ENCODE data around the gene SUN1. TPM values are rescaled to one million over a fixed set of nuclear protein-coding genes. Genes with fewer than 3 reads are reported as not detected.

SUN1 gene
- total RNA-seq, 4 donors from 2014 or later = 243 to 263 (median 244) TPM

DNA sequence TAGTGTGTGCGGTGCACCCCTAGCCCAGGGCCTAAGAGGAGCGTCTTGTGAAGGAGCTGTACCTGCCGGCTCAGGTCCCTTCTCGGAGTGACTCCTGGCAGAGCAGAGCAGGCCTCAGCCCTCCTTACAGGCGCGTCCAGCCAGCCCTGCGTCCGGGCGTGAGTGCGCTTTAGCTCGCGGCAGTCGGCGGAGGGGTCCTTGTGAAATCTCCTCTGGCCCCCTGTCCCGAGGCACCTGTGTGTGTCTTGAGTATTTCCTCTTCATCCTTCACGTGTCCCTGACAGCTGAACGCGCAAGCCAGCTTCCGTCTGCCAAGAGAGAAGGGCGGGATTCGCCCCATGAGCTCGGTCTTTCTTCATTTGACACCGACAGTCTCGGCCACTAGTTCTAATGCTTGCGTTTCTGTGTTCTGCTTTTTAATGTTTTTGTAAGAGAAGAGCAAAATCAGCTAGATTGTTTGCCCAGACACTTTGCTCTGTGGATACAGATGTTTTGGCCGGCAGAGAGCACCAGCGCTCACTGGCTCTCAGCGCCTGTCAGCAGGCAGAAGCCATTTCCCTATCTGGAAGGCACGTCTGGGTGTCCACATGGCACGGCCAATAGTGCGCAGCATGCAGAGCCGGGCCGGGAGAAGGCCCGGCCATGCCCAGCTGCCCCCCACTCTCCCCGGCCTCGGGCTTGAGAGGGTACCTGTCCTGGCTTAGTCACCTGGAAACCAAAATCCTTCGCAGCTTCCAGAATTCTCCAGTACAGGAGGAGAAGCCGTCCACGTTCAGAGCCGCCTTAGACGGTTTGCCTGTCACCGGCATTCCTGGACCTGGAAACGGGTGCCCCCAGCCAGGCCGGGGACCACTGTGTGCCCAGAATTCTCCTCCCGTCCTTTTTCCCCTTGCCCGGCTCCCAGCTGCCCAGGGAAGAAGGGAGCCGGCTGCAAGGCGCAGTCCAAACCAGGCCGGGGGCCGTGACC, 51.1 kb downstream of the SUN1 start:
- 81 to 82% methylated on average over 49 to 50 of the region's 50 CpGs for WGBS, 2 donors
- Histone ChIP-seq H3K27ac (no peak overlapping the region), H3K4me3 (no peak overlapping the region)

DNA sequence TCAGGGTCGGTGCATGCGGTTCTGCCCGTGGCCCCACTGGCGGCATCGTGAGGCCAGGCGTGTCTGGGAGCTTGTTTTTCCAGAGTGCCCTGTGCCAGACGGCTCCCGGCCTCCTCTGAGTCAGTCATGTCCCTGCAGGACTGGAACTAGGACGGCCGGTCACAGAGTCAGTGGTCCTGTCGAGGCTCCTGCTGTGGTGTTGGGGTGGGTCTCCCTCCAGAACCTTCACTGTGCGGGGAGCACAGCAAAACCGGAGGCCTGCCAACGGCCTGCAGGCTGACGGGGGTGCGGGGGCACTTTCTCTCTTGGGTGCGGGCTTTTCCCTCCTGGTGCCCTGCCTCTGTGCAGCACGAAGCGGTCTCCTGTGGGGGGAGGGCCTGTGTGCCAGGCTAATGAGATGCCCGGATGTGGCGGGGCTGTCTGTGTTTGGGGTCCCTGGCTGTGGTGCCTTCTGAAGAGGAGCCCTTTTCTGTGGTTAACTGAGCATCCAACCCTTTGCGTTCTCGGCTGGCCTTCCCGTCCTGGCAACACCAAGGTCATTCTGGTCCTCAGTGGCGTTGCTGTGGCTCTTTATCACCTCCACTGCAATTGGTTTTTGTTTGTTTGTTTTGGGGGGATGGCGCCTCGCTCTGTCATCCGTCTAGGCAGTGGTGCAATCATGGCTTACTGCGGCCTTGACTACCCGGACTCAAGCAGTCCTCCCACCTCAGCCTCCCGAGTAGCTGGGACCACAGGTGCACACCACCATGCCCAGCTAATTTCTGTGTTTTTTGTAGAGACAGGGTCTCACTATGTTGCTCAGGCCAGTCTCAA, 52.1 kb downstream of the SUN1 start:
- no peaks in the 10 kb centered on the region for H3K27me3 ChIP-seq
- H3K9me3 ChIP-seq = no peaks in the 10 kb centered on the region
- no peak for TF ChIP-seq POLR2A (IDR thresholded peaks at IDR 0.05)
- TF ChIP-seq EP300 (IDR thresholded peaks at IDR 0.05) = no peak
- TF ChIP-seq, protein P1, sequence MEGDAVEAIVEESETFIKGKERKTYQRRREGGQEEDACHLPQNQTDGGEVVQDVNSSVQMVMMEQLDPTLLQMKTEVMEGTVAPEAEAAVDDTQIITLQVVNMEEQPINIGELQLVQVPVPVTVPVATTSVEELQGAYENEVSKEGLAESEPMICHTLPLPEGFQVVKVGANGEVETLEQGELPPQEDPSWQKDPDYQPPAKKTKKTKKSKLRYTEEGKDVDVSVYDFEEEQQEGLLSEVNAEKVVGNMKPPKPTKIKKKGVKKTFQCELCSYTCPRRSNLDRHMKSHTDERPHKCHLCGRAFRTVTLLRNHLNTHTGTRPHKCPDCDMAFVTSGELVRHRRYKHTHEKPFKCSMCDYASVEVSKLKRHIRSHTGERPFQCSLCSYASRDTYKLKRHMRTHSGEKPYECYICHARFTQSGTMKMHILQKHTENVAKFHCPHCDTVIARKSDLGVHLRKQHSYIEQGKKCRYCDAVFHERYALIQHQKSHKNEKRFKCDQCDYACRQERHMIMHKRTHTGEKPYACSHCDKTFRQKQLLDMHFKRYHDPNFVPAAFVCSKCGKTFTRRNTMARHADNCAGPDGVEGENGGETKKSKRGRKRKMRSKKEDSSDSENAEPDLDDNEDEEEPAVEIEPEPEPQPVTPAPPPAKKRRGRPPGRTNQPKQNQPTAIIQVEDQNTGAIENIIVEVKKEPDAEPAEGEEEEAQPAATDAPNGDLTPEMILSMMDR (IDR thresholded peaks at IDR 0.05) = no peak
- H3K36me3 ChIP-seq = peaks cover 7 to 37% (median 12%) of the 10 kb centered on the region in 3 donors
- H3K27ac ChIP-seq = no peak overlapping the region
- DNase-seq (ENCODE audit: low spot score in 2 of 2) = no peak
- no peak overlapping the region for H3K4me3 ChIP-seq
- WGBS, 2 donors = 86% methylated on average over 29 to 31 of the region's 31 CpGs
- peaks cover 0 to 58% (median 3%) of the 10 kb centered on the region in 4 donors for H3K4me1 ChIP-seq

More for the DNA sequence above, 51.1 kb downstream of the SUN1 start:
- H3K9me3 ChIP-seq = no peaks in the 10 kb centered on the region
- peaks cover 3 to 26% (median 5%) of the 10 kb centered on the region in 3 donors for H3K36me3 ChIP-seq
- TF ChIP-seq POLR2A (IDR thresholded peaks at IDR 0.05) (no peak), EP300 (IDR thresholded peaks at IDR 0.05) (no peak)
- TF ChIP-seq, protein P1 (IDR thresholded peaks at IDR 0.05) = no peak
- DNase-seq (ENCODE audit: low spot score in 2 of 2) = no peak
- peaks cover 2 to 69% (median 13%) of the 10 kb centered on the region in 4 donors for H3K4me1 ChIP-seq
- no peaks in the 10 kb centered on the region for H3K27me3 ChIP-seq

DNA sequence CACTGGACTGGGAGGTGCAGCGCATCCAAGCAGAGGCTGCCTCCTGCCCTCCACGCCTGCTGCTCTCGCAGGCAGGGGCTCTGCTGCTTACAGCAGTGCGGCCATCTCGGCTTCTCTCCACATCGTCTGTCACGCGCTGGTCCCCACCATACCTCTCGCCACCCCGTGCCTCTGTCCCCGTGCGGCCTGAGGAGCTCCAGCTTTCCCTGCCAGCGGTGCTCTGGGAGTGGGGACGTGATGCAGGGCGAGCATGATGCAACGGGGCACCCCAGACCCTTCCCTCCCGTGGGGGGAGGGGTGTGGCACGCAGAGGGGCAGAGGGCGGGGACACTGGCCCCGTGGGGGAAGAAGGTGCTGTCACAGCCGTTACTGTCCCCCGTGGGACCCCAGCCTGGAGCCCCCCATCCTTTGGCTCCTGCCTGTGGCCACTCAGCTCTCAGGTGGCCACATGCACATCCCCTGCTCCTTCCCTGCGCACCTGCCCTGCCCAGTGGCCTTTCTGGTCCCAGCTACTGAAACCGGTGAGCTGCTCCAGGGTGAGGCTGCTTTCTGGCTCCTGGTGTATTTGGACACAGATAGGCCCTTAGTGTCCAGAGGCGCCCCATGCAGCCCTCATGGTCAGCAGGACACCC, 53.1 kb downstream of the SUN1 start:
- peaks cover 7 to 38% (median 12%) of the 10 kb centered on the region in 3 donors for H3K36me3 ChIP-seq
- no peak overlapping the region for H3K27ac ChIP-seq
- WGBS, 2 donors = 78 to 87% methylated on average over 23 to 25 of the region's 25 CpGs
- H3K27me3 ChIP-seq = no peaks in the 10 kb centered on the region
- no peak for DNase-seq (ENCODE audit: low spot score in 2 of 2)
- no peaks in the 10 kb centered on the region for H3K9me3 ChIP-seq
- no peak for TF ChIP-seq EP300 (IDR thresholded peaks at IDR 0.05)
- TF ChIP-seq, protein P1 (IDR thresholded peaks at IDR 0.05) = no peak
- TF ChIP-seq POLR2A (IDR thresholded peaks at IDR 0.05) = no peak
- peaks cover 0 to 48% (median 2%) of the 10 kb centered on the region in 4 donors for H3K4me1 ChIP-seq
- H3K4me3 ChIP-seq = no peak overlapping the region

DNA sequence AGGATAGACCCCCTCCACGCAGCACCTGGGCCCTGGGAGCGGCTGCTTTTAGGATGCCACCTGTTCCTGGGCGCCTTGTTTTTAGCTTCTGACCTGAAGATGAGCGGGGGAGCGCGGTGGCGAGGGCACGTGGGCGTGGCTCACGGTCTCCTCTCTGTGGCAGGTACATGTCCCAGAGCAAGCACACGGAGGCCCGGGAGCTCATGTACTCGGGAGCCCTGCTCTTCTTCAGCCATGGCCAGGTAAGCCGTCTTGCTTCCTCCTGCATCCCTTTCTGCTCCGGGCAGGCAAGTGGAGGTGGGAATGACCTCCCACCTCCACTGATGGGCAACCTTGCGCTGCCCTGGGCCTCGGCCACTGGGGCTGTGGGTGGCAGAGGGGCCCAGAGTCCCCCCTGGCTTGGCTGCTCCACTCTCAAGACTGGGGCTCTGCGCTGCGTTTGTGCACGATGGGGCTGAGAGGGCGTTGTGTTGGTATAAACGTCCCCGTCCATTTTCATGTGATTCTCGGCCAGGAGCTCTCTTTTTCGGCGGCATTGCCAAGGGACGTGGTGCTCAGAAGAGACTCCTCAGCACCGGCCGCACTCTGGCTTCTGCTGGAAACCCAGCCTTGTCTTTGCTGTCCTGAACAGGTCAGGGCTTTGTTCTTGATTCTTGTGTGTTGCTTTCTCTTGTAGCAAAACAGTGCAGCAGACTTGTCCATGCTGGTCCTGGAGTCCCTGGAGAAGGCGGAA, 53.8 kb downstream of the SUN1 start:
- WGBS, 2 donors = 85 to 88% methylated on average over 29 to 30 of the region's 30 CpGs
- DNase-seq (ENCODE audit: low spot score in 2 of 2) = no peak
- Histone ChIP-seq H3K36me3 (peaks cover 9 to 45% (median 18%) of the 10 kb centered on the region in 3 donors), H3K4me3 (no peak overlapping the region), H3K27me3 (no peaks in the 10 kb centered on the region), H3K4me1 (peaks cover 0 to 42% (median 2%) of the 10 kb centered on the region in 4 donors), H3K9me3 (no peaks in the 10 kb centered on the region), H3K27ac (no peak overlapping the region)
- TF ChIP-seq, protein P1 (IDR thresholded peaks at IDR 0.05) = no peak
- TF ChIP-seq POLR2A (IDR thresholded peaks at IDR 0.05) (no peak), EP300 (IDR thresholded peaks at IDR 0.05) (no peak)
